Thoracic aorta (tissue), 2 donors: ENCODE results near the gene PACSIN1. TPM values are rescaled to one million over a fixed set of nuclear protein-coding genes. Genes with fewer than 3 reads are reported as not detected.

Experiments used
- ATAC-seq: fragments of 150-250 bp; one replicate; pipeline ENCODE4 v1.8.0; 2017; ENCODE audit warnings: low read depth; ENCODE audit not compliant: insufficient number of reproducible peaks, low FRiP score
- DNase-seq: peaks from one replicate; pipeline ENCODE4 v3.0.0-alpha.2; 2020; ENCODE audit warnings: low spot score
- H3K27ac ChIP-seq, 2 donors: fragments of 200-600 bp; sonication (generic); 1 replicate in 1 of 2; 2 replicates in 1 of 2; pipeline ENCODE4 v1.5.1; 2016; ENCODE audit warnings: mild to moderate bottlenecking in 2 of 2, moderate library complexity in 2 of 2
- H3K27me3 ChIP-seq: fragments of 200-600 bp; sonication (generic); replicated peaks from 2 replicates; pipeline ENCODE4 v1.6.0; 2016; ENCODE audit warnings: mild to moderate bottlenecking; ENCODE audit not compliant: insufficient read depth
- H3K36me3 ChIP-seq: fragments of 200-600 bp; sonication (generic); one replicate; pipeline ENCODE4 v1.5.1; 2016
- H3K4me1 ChIP-seq, 2 donors: fragments of 200-600 bp; sonication (generic); 1 replicate in 1 of 2; 2 replicates in 1 of 2; pipeline versions ENCODE4 v1.5.1 to v1.6.0; 2016; ENCODE audit warnings: low read depth in 2 of 2, mild to moderate bottlenecking in 1 of 2; ENCODE audit not compliant: control insufficient read depth in 1 of 2
- H3K4me3 ChIP-seq: fragments of 200-600 bp; sonication (generic); 2 replicates; pipeline ENCODE4 v1.5.1; 2016; ENCODE audit warnings: mild to moderate bottlenecking
- H3K9me3 ChIP-seq: fragments of 200-600 bp; sonication (generic); 2 replicates; pipeline ENCODE4 v1.5.1; 2016
- total RNA-seq, 2 donors: library from RNA; depleted of rRNA; stranded (reverse); fragments of >200 nt; gene quantifications; one replicate each; pipeline versions ENCODE4 v1.1.0 to v1.2.3, GENCODE V29; 2016
- TF ChIP-seq, protein P1 (sequence below): fragments of 200-600 bp; sonication (generic); IDR thresholded peaks from one replicate; pipeline ENCODE4 v1.5.1; 2019; ENCODE audit warnings: antibody characterized with exemption

PACSIN1 gene
- total RNA-seq, 2 donors from 2014 or later, result 0.14 TPM; not detected in 1

DNA sequence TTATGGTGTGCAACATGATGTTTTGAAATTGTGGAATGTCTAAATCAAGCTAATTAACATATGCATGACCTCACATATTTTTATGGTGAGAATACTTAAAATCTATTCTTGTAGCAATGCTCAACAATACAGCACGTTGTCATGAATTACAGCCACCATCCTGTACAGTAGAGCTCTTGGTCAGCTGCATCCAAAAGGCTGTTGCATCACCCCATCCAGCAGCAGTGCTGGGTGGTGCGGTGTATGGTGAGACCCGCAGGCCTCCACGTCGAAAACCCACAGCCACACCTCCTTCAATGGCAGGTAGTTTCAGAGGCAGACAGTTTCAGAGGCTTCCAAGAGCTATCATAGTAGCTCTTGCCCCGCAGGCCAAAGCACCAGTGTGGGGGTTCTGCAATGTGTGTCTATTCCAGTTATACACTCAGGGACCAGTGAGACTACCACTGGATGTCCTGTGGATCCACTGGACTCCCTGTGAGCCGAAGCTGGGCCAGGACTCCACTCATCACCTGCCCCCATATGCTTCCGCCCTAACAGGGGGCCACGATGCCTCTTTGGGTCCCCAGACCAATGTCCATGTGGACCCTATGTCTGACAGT is 23.4 kb downstream of the PACSIN1 start:
- TF ChIP-seq, protein P1, sequence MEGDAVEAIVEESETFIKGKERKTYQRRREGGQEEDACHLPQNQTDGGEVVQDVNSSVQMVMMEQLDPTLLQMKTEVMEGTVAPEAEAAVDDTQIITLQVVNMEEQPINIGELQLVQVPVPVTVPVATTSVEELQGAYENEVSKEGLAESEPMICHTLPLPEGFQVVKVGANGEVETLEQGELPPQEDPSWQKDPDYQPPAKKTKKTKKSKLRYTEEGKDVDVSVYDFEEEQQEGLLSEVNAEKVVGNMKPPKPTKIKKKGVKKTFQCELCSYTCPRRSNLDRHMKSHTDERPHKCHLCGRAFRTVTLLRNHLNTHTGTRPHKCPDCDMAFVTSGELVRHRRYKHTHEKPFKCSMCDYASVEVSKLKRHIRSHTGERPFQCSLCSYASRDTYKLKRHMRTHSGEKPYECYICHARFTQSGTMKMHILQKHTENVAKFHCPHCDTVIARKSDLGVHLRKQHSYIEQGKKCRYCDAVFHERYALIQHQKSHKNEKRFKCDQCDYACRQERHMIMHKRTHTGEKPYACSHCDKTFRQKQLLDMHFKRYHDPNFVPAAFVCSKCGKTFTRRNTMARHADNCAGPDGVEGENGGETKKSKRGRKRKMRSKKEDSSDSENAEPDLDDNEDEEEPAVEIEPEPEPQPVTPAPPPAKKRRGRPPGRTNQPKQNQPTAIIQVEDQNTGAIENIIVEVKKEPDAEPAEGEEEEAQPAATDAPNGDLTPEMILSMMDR, result no peak

DNA sequence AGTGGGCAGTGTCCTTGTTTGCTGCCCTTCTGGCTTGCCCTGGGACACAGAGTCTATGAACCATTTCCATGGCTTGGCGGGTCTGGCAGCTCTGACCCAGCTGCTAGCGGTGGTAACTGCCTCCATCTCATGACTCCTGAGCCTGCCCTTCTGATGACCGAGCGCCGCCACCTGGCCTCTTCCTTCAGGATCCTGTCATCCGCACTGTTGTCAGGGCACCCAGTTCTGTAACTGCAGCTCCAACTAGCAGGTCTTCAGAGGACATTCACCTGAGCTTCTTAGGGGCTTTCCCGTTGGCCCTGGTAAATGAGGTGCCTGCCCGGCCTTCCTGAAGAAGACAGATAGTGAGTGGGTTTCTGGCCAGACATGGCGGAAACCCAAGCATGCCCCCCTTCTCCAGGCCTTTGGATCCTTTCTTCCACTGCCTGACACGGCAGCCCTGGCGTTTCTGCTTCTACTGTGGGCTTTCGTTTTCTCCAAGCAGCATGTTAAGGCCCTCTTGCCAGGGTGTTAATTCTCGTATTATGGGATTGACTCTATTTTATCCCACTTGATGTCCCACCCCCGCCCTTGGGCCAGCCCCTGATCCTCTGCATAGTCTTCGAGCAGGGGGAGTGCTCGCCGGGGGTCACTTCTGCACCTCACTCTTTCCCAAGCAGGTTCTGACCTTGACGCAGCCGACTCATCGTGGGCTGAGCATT is 24.7 kb downstream of the PACSIN1 start:
- DNase-seq, result no peak

More for the DNA sequence above, 23.4 kb downstream of the PACSIN1 start:
- DNase-seq (no peak), ATAC-seq (no peak)
- Histone ChIP-seq H3K27ac (no peak overlapping the region), H3K27me3 (no peaks in the 10 kb centered on the region), H3K4me3 (no peak overlapping the region), H3K36me3 (no peaks in the 10 kb centered on the region), H3K9me3 (no peaks in the 10 kb centered on the region), H3K4me1 (no peaks in the 10 kb centered on the region)

DNA sequence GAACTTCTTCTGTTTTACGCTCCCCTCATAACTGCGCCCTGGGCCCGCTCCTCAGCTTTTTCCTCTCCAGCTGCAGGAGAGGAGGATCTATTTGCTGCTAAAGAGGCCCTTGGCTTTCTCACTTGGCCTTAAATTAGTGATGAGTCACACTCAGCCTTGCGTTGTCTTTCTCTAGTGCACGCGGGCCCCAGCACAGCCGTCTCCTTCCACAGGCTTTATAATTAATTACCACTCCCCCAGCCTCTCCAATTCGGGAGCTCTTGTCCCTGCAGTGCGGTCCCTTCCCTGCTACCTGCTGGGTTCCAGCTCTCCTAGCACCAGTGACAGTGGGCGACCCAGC is 25.2 kb downstream of the PACSIN1 start:
- Histone ChIP-seq H3K9me3 (no peaks in the 10 kb centered on the region), H3K4me3 (no peak overlapping the region), H3K27ac (no peak overlapping the region), H3K4me1 (no peaks in the 10 kb centered on the region), H3K36me3 (no peaks in the 10 kb centered on the region), H3K27me3 (no peaks in the 10 kb centered on the region)
- DNase-seq (no peak), ATAC-seq (no peak)
- TF ChIP-seq, protein P1, result no peak

More for the DNA sequence above, 24.7 kb downstream of the PACSIN1 start:
- Histone ChIP-seq H3K4me3 (no peak overlapping the region), H3K27ac (no peak overlapping the region), H3K9me3 (no peaks in the 10 kb centered on the region), H3K36me3 (no peaks in the 10 kb centered on the region), H3K4me1 (no peaks in the 10 kb centered on the region), H3K27me3 (no peaks in the 10 kb centered on the region)
- no peak for ATAC-seq
- TF ChIP-seq, protein P1, result no peak

DNA sequence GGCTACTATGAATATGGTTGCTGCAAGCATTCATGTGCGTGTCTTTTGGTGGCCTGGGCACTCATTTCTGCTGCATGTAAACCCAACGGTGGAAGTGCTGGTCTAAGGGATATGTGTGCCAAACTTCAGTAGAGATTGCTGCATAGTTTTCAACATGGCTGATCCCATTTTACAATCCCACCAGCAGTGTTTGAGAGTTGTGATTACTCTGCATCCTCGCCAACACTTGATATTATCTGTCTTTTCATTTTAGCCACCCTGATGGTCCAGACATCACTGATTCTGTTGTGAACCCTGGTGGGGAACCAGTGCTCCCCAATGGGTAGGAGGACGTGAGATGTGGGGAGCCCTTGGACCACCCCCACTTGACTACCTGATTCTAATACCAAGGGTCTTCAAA is 27.5 kb downstream of the PACSIN1 start:
- ATAC-seq, result no peak
- DNase-seq, result no peak

DNA sequence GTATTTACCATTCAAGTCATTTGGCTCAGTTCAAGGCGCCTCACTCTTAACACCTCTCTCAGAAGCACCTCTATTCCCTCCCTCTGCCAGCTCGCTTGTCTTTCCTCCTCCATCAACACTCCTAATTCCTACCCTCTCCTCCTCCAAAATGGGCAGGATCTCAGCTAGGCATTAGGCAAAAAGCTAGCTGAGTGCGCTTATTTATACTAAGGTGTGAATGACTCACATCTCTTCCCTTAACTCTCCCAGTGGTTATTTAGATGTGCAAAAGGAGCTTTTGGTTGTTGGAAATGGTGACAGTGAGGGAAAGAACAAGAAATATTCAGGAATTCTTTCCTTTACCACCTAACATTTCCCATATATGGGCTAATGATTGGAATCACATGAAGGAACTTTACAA is 29.1 kb downstream of the PACSIN1 start:
- H3K9me3 ChIP-seq, result peaks cover 1% of the 10 kb centered on the region
- DNase-seq (no peak), ATAC-seq (no peak)
- TF ChIP-seq, protein P1, result no peak
- H3K4me1 ChIP-seq, result no peaks in the 10 kb centered on the region
- no peaks in the 10 kb centered on the region for H3K27me3 ChIP-seq
- no peak overlapping the region for H3K27ac ChIP-seq
- no peak overlapping the region for H3K4me3 ChIP-seq
- no peaks in the 10 kb centered on the region for H3K36me3 ChIP-seq

More for the DNA sequence above, 27.5 kb downstream of the PACSIN1 start:
- Histone ChIP-seq H3K36me3 (no peaks in the 10 kb centered on the region), H3K4me3 (no peak overlapping the region), H3K9me3 (no peaks in the 10 kb centered on the region), H3K4me1 (no peaks in the 10 kb centered on the region), H3K27ac (no peak overlapping the region), H3K27me3 (no peaks in the 10 kb centered on the region)
- TF ChIP-seq, protein P1, result no peak
